HG03565 (cell line): ENCODE results near the gene FUZ.

Experiments used
- ATAC-seq: cut with Tn5 transposase; IDR thresholded peaks from one replicate; pipeline ENCODE4 v1.9.1; 2021; ENCODE audit warnings: mild to moderate bottlenecking, moderate library complexity; ENCODE audit not compliant: unreplicated experiment

Gene FUZ

DNA sequence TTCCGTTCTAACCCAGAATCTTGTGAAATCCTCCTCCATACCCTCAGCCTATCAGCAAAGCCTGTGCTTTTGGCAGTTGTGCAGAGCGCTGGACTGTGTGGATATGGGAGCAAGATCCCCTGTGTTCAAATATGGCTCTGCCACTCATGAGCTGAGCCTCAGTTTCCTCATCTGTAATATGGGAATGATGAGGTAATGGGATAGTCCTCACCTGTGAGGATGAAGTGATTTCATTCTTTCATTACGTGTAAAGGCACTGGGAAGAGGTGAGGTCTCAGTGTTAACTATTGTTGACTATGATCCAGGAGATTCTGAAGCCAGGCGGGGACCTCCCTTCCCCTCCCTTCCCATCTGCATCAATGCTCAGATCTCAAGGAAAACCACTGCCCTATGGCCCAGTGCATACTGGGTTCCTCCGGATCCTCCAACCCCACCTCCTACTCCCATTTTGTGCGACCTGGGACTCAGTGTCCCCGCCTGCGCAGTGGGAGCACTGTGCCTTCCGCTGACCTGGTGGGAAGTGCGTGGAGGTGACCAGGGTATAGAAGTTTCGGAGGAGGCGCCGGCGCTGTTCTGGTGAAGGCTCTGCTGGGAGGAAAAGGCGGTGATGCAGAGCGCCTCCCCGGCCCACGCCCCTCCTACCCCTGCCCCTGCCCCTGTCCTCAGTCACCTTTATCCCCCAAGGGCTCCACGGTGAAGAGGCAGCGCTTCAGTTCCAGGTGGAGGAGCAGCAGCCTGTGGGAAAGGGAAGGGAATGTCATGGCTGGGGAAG, 5.0 kb downstream of the FUZ start:
- ATAC-seq: no peak

DNA sequence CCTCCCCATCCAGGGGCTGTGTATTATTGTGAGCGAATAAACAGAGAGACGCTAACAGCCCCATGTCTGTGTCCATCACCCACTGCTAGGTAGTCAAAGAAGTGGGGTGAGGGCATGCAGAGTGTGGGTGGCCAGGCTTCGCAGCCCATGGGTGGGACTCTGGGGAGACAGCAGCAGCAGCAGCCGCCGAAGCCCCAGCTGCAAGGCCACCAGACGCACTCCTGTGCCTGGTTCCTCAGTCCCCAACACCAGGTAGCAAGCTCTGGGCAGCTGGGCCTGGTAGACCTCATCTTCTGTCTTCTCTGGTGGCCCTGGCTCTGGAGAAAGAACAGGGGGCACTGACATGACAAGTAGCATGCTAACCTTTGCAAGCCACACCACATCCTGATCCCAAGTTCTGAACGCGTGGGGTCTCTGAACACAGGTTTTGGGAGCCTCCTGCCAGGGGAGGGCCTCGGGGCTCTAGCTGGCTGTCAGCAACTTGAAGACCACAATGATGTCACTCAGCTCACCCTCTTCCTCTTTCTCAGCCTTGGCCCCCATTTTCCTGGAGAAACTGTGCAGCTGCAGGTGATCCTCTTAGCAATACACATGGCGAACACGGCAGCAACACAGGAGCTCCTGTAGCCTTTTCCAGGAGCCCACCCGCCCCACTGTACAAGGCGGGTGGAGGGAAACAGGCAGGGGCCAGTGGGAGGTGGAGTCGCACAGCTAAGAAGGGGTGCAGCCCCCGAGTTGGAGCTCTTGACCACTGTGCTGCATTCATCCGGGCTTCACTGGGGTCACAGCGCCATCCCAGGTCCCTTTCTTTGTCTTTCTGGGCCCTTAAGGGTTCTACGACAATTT, 5.8 kb downstream of the FUZ start:
- no peak for ATAC-seq

DNA sequence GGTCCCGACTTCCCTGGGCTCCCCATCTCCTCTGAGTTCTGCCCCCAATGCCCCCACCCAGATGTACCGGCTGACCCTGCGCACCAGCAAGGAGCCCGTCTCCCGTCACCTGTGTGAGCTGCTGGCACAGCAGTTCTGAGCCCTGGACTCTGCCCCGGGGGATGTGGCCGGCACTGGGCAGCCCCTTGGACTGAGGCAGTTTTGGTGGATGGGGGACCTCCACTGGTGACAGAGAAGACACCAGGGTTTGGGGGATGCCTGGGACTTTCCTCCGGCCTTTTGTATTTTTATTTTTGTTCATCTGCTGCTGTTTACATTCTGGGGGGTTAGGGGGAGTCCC, 6.5 kb downstream of the FUZ start:
- ATAC-seq: no peak

GRCh38 chr19:49805822-49806619, 7.1 kb downstream of the FUZ start:
- ATAC-seq: no peak

DNA sequence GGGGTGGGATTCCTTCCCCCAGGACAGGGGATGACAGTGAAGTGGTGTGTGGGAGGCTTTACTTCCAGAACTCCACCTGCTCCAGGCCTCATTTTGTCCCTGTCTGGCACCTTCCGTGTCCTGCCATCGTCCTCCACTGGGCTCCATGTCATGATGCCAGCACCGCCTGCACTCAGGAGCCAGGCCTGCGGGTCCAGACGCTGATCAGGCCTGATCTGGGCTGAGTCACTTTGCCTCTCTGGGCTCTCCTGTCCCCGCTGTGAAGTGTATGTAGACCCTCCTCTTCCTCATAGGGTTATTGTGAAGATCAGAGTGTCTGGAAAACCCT, 9.6 kb downstream of the FUZ start:
- no peak for ATAC-seq

- no peak for ATAC-seq
Observed at GRCh38 chr19:49802836-49803528, 10.1 kb downstream of the FUZ start.

- ATAC-seq: no peak
Observed at GRCh38 chr19:49801966-49802661, 11.0 kb downstream of the FUZ start.

- ATAC-seq: no peak
Observed at GRCh38 chr19:49801401-49801888, 11.6 kb downstream of the FUZ start.

- no peak for ATAC-seq
Observed at GRCh38 chr19:49800771-49801170, 12.3 kb downstream of the FUZ start.

DNA sequence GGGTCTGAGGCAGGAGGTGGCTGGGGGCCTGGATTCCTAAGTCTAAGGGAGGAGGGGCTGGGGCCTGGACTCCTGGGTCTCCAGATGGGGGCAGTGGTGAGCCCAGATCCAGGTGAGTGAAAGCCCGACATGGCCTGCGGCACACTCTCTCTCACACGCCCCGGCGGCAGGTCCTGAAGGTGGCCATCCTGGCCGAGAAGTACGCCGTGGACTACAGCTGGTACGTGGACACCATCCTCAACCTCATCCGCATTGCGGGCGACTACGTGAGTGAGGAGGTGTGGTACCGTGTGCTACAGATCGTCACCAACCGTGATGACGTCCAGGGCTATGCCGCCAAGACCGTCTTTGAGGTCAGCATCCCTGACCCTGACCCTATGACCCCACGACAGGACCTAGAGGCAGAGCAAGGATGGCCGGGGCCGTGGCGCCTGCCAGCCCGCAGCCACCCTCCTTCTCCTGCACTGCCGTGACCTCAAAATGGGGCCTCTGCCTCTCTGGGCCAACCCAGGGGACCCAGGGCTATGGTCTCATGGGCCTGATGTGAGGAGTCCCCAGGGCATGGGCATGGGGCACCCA, 13.2 kb downstream of the FUZ start:
- no peak for ATAC-seq

- ATAC-seq: no peak
Observed at GRCh38 chr19:49799271-49799797, 13.8 kb downstream of the FUZ start.

- no peak for ATAC-seq
Observed at GRCh38 chr19:49798574-49798973, 14.5 kb downstream of the FUZ start.

DNA sequence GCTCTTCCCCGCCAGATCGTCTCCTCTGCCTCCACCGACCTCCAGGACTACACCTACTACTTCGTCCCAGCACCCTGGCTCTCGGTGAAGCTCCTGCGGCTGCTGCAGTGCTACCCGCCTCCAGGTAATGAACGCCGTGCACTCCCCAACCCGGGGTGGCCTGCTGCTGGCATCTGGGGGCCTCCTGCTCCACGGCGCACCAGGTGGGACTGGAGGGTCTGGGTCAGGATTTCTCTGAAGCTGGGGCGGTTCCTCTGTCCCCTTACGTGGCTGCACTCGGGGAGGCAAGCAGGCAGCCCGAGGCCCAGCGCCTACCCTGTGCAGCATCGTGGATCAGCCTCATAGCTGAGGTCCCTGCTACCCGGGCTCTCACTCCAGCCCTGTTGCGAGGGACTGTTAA, 17.5 kb downstream of the FUZ start:
- no peak for ATAC-seq

GRCh38 chr19:49793561-49793840, 19.6 kb downstream of the FUZ start:
- no peak for ATAC-seq

DNA sequence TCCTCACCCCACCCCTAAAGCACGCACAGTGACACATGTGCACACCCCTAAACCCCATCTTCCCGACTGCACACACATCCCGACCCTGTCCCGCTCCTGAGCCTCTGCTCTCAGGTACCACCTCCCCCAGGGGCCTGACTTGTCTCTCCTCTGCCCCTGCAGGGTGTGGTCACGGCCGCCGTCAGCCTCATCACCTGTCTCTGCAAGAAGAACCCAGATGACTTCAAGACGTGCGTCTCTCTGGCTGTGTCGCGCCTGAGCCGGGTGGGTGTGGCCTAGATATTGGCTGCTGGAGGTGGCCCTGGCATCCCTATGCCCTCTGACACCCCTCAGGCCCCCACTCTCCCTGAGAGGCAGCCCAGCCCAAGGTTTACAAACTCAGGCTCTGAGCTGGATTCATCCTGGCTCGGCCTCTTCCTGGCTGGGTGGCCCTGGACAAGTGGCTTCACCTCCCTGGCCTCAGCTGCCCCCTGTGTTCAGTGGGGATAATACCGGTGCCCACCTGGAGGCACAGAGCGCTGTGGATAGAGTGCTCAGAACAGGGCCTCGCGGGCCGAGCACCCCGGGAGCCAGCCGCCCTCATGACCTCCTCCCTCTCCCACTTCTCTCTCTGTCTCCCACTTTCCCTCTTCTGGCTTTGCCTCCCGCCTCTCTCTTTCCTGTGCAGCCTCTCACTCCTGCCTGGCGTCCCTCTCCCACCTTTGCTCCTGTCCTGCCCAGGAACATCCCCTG, 20.1 kb downstream of the FUZ start:
- ATAC-seq: no peak

GRCh38 chr19:49791776-49792445, 21.2 kb downstream of the FUZ start:
- no peak for ATAC-seq

DNA sequence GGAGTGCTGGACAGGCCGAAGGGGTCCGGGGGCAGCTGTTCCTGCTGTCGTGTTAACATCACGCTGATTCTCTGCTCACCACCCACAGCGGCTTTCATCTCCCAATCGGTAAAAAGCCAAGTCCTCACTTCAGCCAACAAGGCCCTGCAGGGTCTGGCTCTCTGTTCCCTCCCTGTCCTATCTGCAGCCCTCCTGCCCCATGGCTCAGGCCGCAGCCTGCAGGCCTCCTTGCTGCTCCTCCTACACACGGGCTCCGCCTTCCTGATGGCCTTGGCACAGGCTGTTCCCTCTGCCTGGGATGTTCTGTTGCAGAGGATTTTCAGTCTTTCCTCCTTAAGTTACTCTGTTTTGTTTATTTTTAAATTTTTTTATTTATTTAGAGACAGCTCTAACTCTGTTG, 22.2 kb downstream of the FUZ start:
- no peak for ATAC-seq

GRCh38 chr19:49788857-49789256, 24.2 kb downstream of the FUZ start:
- no peak for ATAC-seq

DNA sequence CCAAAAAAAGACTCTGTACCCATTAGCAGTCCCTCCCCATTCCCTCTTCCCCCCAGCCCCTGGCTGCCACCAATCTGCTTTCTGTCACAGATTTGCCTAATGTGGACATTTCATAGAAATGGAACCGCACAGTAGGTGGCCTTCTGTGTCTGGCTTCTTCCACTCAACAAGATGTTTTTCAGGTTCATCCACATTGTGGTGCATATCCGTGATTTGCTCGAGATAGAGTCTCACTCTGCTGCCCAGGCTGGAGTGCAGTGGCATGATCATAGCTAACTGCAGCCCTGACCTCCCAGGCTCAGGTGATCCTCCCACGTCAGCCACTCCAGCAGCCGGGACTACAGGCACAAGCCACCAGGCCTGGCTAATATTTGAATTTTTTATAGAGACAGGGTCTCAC, 25.3 kb downstream of the FUZ start:
- ATAC-seq: no peak
